GM10248 (cell line): ENCODE results near the gene ABRACL.

ENCODE experiments used
- CTCF ChIA-PET: fragments of 300-600 bp; sonication (Branson Sonifier 250); formaldehyde crosslinking; extraction: SDS; loops from one replicate; lab custom pipeline; 2021; ENCODE audit warnings: antibody characterized with exemption; lab: Yijun Ruan, JAX
- POLR2A ChIA-PET: fragments of 350-650 bp; sonication (Branson Sonifier 250); formaldehyde crosslinking; extraction: SDS; loops from one replicate; lab custom pipeline; 2020; ENCODE audit warnings: antibody characterized with exemption; lab: Yijun Ruan, JAX
- DNase-seq: peaks from one replicate; pipeline ENCODE4 v3.0.0; 2012; ENCODE audit errors: extremely low spot score
- TF ChIP-seq, protein P1 (sequence below): IDR thresholded peaks from 2 replicates; pipeline ENCODE4 v1.5.1; 2012; ENCODE audit warnings: mild to moderate bottlenecking, low read depth; ENCODE audit errors: extremely low read depth, missing control alignments, control extremely low read depth

The ABRACL gene, protein sequence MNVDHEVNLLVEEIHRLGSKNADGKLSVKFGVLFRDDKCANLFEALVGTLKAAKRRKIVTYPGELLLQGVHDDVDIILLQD

DNA sequence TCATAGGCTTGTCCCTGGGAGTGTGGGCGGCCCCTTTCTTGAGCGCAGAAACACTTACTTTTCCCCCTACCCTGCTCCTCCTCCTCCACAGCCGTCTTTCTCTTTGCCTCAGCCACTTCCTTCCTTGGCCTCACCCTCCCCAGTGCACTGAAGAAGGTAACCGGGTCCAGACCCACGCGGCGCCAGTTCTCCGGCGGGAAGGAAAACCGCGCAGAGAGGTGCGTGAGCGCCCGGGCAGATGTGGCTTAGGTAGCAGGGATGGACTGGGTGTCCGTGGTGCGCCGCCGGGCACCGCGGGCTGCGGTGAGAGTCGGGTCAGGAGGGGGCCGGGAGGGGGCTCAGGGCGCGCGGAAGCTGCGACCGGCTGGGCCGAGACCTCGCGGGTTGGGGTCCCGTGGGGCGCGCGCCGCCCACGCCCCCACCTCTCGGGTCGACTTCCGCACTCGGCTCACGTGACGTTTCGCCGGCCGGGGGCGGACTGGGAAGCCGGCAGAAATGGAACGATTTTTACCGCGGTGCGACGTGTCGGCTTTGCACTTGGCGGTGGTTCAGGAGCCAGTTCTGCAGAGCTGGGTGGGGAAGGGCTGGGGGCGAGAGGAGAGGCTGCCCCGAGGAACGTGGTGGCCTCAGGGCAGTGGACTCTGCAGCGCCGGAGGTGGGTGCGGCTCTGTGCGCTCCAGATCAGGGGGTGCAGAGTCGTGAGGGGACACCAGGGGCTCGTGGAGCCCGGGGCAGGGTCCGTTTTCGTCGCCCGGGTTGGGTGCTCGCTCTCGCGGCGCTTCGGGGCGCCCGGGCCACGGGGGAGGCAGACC, at the start of gene ABRACL:
TSS of gene ABRACL (plus strand) at position 88 of the 812 bp plus-strand sequence. CDS start 5,416 bp downstream, outside the sequence.
- POLR2A ChIA-PET = interaction anchor here (0.6 kb wide), 1 partner anchor 20 kb away, joined by 4 read pairs; no protein-coding TSS in a partner anchor
- DNase-seq = peak; percentile 84
- TF ChIP-seq, protein P1, sequence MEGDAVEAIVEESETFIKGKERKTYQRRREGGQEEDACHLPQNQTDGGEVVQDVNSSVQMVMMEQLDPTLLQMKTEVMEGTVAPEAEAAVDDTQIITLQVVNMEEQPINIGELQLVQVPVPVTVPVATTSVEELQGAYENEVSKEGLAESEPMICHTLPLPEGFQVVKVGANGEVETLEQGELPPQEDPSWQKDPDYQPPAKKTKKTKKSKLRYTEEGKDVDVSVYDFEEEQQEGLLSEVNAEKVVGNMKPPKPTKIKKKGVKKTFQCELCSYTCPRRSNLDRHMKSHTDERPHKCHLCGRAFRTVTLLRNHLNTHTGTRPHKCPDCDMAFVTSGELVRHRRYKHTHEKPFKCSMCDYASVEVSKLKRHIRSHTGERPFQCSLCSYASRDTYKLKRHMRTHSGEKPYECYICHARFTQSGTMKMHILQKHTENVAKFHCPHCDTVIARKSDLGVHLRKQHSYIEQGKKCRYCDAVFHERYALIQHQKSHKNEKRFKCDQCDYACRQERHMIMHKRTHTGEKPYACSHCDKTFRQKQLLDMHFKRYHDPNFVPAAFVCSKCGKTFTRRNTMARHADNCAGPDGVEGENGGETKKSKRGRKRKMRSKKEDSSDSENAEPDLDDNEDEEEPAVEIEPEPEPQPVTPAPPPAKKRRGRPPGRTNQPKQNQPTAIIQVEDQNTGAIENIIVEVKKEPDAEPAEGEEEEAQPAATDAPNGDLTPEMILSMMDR = no peak
- CTCF ChIA-PET = interaction anchor here (1.1 to 1.9 kb wide), 2 partner anchors 17 to 53 kb away, joined by 3 to 4 read pairs; no protein-coding TSS in a partner anchor

DNA sequence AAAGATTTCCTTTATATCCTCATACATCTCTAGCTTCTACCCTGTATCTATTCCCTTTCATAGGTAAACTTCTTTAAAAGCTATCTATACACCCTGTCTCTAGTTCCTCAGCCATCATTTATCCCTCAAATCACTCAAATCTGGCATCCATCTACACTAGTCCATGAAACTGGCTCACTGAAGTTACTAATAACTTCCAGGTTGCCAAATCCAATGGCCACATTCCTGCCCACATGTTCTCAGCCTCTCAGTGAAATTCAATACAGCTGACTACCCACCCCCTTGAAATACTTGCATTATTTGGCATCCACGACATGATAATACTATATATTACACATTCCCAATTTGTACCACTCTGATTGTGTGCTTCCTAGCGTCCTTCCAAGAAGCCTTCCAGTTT, 49.2 kb upstream of the ABRACL start:
- TF ChIP-seq, protein P1 = no peak
- DNase-seq = no peak
- CTCF ChIA-PET = interaction anchor here (1.2 kb wide), 1 partner anchor 12 kb away, joined by 4 read pairs; no protein-coding TSS in a partner anchor
- POLR2A ChIA-PET = interaction anchor here (0.6 kb wide), 1 partner anchor 170 kb away, joined by 4 read pairs; no protein-coding TSS in a partner anchor

DNA sequence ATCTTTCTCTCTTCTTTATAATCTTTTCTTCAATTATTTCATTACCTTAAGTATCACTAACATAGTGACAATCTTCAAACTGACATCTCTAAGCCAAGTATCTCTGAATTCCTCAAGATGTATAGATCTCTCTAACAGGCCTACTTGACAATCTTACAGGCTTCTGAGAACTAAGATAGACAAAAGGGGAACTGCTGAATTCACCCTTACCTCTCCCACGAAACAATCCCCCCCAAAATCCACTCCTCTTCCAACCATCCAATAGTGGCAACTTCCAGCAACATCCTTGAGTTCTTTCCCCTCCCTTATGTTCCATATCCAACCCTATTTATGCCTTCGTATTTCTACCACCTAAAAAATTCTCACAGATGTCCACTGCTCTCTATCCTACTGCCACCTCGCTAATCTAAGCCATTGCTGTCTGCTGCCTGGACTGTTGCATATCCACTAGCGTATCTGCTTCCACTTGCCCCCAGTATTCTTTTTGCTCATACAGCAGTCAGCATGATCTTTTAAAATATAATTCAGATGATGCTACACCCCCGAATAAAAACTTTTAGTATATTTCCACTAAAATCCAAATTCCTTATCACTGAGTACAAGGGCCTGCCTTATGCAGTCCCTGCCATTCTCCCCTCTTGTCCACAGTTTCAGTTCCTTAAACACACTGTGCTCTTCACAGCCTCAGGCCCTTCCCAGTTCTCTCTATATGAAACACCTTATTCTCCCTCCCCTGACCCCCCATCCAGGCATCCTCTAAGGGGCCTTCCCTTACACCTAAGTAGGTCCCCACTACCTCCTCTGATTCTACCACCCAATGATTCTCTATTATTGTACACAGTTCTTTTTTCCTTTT, 48.5 kb upstream of the ABRACL start:
- TF ChIP-seq, protein P1 = no peak
- ChIA-PET CTCF (interaction anchor here (1.2 to 1.7 kb wide), 2 partner anchors 13 to 48 kb away, joined by 4 read pairs; no protein-coding TSS in a partner anchor), POLR2A (interaction anchor here (0.6 kb wide), 1 partner anchor 171 kb away, joined by 4 read pairs; no protein-coding TSS in a partner anchor)
- no peak for DNase-seq

DNA sequence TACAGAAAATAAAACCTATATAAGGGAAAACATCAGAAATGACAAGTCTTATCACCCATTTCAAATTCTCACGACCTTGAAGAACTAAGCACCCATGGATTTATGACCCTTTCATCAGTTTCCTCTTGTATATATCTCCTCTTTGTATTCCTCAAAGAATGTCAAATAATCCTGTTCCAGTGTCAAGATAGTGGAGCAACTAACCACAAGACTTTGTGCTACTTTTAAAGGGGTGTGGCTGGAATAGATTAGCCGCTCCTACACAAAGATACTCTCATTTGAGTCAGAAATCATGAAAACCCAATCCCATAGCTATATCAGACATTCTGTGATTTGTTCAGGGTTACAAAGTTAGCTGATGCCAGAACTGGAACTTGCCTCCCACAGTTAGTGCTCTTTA, 47.1 kb upstream of the ABRACL start:
- TF ChIP-seq, protein P1 = no peak
- POLR2A ChIA-PET = interaction anchor here (0.6 kb wide), 1 partner anchor 45 kb away, joined by 7 read pairs; no protein-coding TSS in a partner anchor
- CTCF ChIA-PET = interaction anchor here (0.9 to 2.4 kb wide), 5 partner anchors 9 to 169 kb away, joined by 3 to 5 read pairs (median 4); no protein-coding TSS in a partner anchor
- no peak for DNase-seq

DNA sequence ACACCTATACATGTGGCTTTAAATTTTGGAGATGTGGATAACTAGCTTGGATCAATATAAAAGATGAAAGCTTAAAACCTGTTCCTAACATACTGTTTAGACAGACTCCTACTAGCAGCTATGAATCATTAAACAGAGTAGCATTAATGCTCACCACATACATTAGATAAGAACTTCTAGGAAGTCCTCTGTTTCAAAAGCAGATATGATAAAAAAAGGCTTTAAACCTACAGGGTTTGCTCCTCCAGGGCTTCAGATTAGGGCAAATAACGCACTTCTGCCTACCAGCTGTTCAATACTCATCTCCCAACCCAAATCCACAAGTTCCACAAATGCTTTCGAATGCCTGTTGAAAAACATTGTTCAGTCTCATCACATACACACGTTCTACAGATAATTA, 42.0 kb upstream of the ABRACL start:
- TF ChIP-seq, protein P1 = no peak
- DNase-seq = no peak
- CTCF ChIA-PET = interaction anchor here (0.9 to 9.3 kb wide), 12 partner anchors 11 to 180 kb away, joined by 3 to 96 read pairs (median 5); no protein-coding TSS in a partner anchor
- POLR2A ChIA-PET = no interaction called here
